GM12865 (cell line): ENCODE results near the gene HOXA3.
A peak's percentile ranks its signal among the peaks of the same experiment; 100 is the strongest.

Experiments used
- DNase-seq: peaks from one replicate; pipeline ENCODE4 v3.0.0; 2010; ENCODE audit warnings: low read depth
- H3K4me3 ChIP-seq: 2 replicates; pipeline ENCODE4 v1.5.1; 2011; ENCODE audit warnings: mild to moderate bottlenecking, low read depth, low read length, control low read depth
- CTCF ChIP-seq: IDR thresholded peaks from 2 replicates; pipeline ENCODE4 v1.5.1; 2011; ENCODE audit warnings: low read length, control low read depth, low read depth, inconsistent platforms; ENCODE audit not compliant: insufficient read depth; ENCODE audit errors: missing control alignments

Gene HOXA3

GRCh38 chr7:27097686-27098577, 54.5 kb downstream of the HOXA3 start:
- no peak for TF ChIP-seq CTCF
- no peak overlapping the region for H3K4me3 ChIP-seq
- no peak for DNase-seq

DNA sequence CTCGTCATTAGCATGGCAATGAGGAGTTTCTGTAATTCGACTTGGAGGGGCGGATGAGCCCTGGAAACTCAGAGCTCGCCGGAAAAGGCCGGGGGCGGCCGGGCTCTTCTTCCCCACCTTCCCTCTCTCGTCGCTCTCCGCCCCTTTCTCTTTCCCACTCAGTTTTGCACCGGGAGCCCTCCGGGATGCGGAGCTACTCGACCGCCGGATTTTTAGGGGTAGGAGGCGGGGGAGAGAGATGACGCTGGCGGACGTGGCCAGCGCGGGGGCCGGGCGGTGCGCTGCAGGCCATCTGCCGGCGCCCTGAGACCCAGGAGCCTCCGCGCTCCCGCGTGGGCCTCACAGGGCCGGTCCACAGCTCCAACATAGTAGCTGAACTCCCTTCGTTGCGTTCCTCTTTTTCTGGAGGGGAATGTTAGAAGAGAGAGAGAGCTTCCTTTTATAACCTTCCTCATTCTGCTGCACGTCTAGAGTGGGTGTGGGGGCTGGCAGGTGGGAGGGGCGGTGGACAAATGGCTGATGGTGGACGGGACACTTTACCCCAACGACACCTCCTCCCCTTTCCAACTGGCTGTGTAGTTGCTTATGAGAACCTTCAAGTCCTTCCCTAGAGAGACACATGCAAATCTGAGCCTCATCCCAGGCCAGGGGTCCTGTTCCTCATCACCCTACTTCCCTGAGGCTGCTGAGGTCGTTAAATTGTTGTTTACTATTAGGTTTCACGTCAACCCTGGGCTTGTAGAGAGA, 55.4 kb downstream of the HOXA3 start:
- peak overlapping the region; percentile 84 for H3K4me3 ChIP-seq
- TF ChIP-seq CTCF: no peak
- DNase-seq: peak; percentile 16

GRCh38 chr7:27095897-27096767, 56.3 kb downstream of the HOXA3 start, which contains the start of gene HOXA1:
TSS of gene HOXA1 (minus strand) at chr7:27096000. CDS start at chr7:27095912, 88 bp downstream.
- peak within 1 kb of the TSS; percentile 84 for H3K4me3 ChIP-seq
- DNase-seq: peak; percentile 94
- TF ChIP-seq CTCF: no peak

DNA sequence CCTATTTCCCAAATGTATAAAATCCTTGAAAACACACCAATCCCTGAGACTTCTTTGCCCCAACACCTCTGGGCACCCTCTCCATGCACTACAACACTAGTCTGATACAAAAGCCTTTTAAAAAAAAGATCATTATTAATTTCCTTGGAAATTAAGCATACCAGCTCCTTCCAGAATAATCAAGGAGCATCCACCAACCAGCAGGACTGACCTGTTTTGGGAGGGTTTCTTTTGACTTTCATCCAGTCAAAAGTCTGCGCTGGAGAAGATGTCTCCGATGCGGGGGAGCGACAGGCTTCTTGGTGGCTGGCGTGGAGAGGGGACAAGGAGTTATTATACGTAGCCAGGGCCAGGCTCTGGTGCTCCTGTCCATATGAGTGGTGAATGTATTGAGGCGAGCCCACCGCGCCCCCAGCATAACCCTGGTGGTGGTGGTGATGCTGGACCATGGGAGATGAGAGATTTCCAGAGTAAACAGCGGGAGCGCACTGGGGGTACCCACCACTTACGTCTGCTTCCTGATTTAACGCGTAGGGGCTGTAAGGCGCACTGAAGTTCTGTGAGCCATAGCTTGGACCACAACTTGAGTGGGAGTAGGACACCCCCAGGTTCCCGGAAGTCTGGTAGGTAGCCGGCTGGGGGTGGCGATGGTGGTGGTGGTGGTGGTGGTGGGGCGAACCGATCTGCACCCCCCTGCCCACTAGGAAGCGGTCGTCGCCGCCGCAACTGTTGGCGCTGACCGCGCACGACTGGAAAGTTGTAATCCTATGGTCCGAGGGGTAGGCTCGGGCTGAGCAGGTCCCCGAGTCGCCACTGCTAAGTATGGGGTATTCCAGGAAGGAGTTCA, 57.1 kb downstream of the HOXA3 start:
- DNase-seq: no peak
- TF ChIP-seq CTCF: no peak
- peak overlapping the region; percentile 84 for H3K4me3 ChIP-seq

- H3K4me3 ChIP-seq: no peak overlapping the region
- no peak for TF ChIP-seq CTCF
- DNase-seq: no peak
These were observed 57.9 kb downstream of the HOXA3 start for GRCh38 chr7:27094304-27095049.
